ENCODE results near the gene TYK2.

The TYK2 gene

DNA sequence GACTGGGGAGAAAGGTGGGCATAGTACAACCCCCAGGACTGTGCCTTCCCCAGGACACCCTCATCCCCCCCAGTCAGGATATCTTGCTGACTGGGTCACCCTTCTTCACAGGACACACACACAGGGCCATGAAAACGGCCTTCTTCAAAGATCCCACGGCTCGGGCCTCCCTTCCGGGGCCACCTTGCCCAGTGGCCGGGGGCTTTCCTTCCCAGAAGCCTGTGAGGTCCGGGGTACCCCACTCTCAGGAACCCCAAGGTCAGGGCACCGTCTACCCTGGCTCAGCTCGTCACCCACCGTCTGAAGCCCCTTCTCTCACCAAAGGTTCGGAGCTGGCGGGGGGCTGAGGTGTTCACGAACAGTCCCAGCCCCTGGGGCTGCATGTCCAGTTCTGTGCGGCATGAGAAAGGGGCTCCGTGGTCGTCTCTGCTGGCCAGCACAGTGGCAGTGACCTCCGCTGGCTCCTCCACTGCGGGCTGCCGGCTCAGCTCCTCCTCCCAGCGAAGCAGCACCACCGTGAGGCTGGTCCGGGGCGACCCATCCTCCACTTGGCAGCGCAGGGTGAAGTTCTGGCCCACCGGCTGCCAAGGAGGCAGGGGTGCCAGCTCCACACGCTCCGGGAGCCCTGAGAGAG lies 44.9 kb downstream of the TYK2 start:
- TF ChIP-seq, protein P1, sequence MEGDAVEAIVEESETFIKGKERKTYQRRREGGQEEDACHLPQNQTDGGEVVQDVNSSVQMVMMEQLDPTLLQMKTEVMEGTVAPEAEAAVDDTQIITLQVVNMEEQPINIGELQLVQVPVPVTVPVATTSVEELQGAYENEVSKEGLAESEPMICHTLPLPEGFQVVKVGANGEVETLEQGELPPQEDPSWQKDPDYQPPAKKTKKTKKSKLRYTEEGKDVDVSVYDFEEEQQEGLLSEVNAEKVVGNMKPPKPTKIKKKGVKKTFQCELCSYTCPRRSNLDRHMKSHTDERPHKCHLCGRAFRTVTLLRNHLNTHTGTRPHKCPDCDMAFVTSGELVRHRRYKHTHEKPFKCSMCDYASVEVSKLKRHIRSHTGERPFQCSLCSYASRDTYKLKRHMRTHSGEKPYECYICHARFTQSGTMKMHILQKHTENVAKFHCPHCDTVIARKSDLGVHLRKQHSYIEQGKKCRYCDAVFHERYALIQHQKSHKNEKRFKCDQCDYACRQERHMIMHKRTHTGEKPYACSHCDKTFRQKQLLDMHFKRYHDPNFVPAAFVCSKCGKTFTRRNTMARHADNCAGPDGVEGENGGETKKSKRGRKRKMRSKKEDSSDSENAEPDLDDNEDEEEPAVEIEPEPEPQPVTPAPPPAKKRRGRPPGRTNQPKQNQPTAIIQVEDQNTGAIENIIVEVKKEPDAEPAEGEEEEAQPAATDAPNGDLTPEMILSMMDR (IDR thresholded peaks at IDR 0.05) = no peak
- H3K4me3 Mint-ChIP-seq = peak overlapping the region; percentile 97
- no peaks in the 10 kb centered on the region for H3K36me3 Mint-ChIP-seq (ENCODE audit: low read depth)
- H3K9me3 Mint-ChIP-seq = no peaks in the 10 kb centered on the region
- peak; percentile 28 for DNase-seq
- no peak overlapping the region for H3K27ac Mint-ChIP-seq
- H3K27me3 Mint-ChIP-seq (ENCODE audit: low read depth, poor library complexity) = peaks cover 17% of the 10 kb centered on the region
- H3K4me1 Mint-ChIP-seq = peaks cover 32% of the 10 kb centered on the region

DNA sequence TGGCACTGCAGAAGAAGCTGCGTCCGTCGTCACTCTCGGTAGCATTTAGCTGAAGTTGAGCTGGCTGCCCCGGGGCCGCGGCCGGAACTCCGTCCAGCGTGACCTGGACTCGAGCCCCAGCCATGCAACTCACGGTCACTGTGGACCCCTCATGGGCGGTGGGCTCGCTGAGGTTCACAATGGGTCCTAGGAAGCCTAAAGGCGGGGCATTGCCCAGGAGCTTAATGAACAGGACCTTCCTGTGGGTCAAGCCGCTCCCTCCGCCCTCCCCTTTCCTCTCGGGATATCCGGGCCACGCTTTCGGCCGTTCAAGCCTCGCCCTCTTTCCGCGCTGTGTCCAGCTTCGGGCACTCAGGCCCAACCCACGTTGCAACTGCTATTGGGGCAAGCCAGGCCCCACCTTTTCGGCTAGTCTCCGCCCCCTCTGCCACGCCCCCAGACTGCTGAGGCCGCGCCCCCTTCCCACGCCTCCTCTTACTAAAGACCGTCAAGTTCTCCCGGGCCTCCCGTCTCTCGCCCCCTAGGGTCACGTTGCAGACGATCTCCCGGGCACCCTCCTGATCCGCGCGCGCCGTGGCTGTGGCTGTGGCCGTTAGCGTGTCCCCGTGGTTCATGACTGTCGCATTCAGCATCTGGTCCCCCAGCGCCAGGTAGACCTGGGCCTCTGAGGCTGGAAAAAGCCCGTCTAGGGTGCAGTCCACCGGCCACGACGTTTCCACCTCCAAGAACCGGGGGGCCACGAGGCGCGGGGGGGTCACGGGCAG lies 45.6 kb downstream of the TYK2 start:
- Mint-ChIP-seq H3K4me3 (peak overlapping the region; percentile 97), H3K4me1 (peaks cover 36% of the 10 kb centered on the region), H3K36me3 (ENCODE audit: low read depth) (peaks cover 4% of the 10 kb centered on the region), H3K9me3 (no peaks in the 10 kb centered on the region), H3K27ac (no peak overlapping the region), H3K27me3 (ENCODE audit: low read depth, poor library complexity) (peaks cover 17% of the 10 kb centered on the region)
- TF ChIP-seq, protein P1 (IDR thresholded peaks at IDR 0.05) = no peak
- DNase-seq = peak; percentile 98

DNA sequence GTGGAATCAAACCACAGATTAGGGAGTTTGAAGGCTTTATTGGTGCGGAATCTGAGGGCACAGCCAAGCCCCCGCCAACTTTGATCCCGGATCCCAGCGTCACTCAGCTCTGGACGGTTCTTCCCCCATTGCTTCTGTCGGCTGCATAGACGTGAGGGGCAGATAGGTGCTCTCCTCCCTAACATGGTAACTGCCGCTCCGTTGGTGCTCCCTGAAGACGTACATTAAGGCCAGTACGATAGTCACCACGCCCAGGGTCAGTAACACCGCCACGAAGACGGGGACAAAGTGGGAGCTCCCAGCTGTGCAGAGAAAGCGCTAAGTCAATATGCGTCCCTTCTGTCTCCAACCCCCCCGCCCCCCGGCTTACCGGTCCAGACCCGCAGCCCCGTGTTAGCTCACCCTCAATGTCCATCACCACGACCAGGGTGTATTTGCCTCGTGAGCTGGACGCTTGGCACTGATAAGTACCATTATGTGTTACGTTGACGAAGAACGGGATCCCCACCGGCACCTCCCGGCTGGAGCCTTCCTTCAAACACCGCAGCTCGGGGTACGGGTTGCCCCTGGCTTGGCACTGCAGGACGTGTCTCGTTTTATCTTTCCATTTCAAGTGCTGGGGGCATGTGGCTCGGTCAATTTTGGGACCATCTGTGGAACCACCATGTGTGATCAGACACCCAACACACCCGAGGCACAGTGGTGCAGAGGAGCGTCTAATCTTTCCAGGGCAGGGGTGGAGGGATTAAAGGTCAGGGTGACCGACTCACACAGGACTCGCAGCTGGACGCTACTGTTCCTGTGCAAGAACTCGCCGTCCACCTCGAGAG lies 46.4 kb downstream of the TYK2 start:
- peak overlapping the region; percentile 59 for H3K27ac Mint-ChIP-seq
- peaks cover 36% of the 10 kb centered on the region for H3K4me1 Mint-ChIP-seq
- H3K27me3 Mint-ChIP-seq (ENCODE audit: low read depth, poor library complexity) = peaks cover 13% of the 10 kb centered on the region
- peak; percentile 29 for DNase-seq
- no peaks in the 10 kb centered on the region for H3K9me3 Mint-ChIP-seq
- peak overlapping the region; percentile 97 for H3K4me3 Mint-ChIP-seq
- H3K36me3 Mint-ChIP-seq (ENCODE audit: low read depth) = peaks cover 8% of the 10 kb centered on the region
- TF ChIP-seq, protein P1 (IDR thresholded peaks at IDR 0.05) = no peak

DNA sequence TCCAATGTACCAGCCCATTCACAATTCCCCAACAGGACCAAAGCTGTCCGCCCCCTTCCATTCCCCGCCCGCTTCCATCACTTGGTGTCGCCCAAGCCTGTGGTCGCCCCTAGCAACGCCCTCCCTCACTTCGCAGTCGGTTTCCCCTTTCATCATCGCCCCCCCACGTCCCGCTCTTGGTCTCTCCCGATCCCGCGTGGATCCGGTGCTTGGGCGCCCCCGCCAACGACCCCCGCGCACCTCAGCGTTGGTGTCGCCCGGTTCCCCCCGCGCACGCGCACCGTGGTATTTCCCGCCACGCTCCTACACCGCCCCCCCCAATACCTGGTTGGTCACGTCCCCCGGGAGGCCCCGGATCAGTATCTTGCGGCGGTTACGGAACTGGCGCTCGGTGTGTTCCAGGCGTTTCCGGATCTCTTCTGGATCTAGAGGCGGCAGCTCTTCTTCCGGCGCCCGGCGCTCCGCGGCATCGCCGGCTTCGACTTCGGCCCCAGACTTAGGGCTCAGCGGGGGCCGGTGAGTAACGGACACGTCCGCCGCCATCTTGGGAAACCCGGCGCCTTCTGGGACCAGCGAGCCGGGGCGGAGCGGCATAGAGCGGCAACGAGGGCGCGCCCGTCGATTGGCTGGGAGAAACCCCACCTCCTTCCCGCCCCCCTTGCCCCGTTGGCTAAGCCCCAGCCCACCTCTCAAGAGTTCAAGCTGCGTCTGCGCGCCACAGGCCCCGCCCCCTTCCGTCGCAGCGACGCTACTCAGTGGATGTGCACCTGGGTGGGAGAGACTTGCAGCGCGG lies 47.2 kb downstream of the TYK2 start, which contains the start of gene RAVER1:
TSS of gene RAVER1 (minus strand) at position 565 of the 793 bp plus-strand sequence. CDS start at position 543, 22 bp downstream.
- H3K27me3 Mint-ChIP-seq (ENCODE audit: low read depth, poor library complexity) = peaks cover 6% of the 10 kb centered on the region
- peak within 1 kb of the TSS; percentile 99 for H3K27ac Mint-ChIP-seq
- peaks cover 8% of the 10 kb centered on the region for H3K36me3 Mint-ChIP-seq (ENCODE audit: low read depth)
- H3K4me1 Mint-ChIP-seq = peaks cover 36% of the 10 kb centered on the region
- H3K9me3 Mint-ChIP-seq = no peaks in the 10 kb centered on the region
- DNase-seq = peak; percentile 98
- TF ChIP-seq, protein P1 (IDR thresholded peaks at IDR 0.05) = no peak
- H3K4me3 Mint-ChIP-seq = peak within 1 kb of the TSS; percentile 97

DNA sequence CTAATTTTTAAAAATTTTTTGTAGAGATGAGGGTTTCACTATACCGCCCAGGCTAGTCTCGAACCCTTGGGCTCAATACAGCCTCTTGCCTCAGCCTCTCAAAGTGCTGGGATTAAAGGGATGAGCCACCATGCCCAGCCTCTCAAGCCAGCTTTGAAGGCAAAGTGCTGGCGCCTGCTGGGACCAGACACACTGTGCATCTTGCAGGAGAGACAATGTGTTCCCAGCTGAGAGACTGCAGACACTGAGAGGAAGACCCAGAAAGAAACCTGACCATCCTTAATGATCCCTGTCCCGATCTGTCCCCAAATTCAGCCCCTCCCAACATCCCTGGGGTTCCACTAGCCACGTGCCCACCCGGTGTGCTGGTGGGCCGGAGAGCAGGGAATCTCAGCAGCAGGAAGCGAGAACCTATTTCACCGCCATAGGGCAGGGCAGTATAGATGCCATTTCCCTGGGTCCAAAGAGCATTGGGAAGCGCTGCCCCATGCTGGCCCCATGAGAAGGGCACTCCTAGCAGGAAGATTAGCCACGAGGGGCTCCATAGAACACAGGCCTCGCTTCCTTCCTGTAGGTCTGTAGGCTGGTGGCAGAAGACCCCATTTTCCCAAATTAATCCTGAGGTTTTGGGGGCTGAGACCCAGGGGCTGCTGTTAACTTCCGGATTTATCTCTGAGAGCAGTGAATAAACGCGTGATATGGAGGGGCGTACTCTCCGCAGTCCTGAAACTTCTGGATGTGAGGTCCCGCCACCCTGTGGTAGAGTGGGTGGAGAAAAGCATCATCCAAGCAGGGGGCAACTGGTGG lies 48.0 kb downstream of the TYK2 start:
- TF ChIP-seq, protein P1 (IDR thresholded peaks at IDR 0.05) = no peak
- peaks cover 36% of the 10 kb centered on the region for H3K4me1 Mint-ChIP-seq
- H3K4me3 Mint-ChIP-seq = peak overlapping the region; percentile 97
- H3K27me3 Mint-ChIP-seq (ENCODE audit: low read depth, poor library complexity) = peaks cover 3% of the 10 kb centered on the region
- H3K9me3 Mint-ChIP-seq = no peaks in the 10 kb centered on the region
- no peak for DNase-seq
- peaks cover 14% of the 10 kb centered on the region for H3K36me3 Mint-ChIP-seq (ENCODE audit: low read depth)
- peak overlapping the region; percentile 99 for H3K27ac Mint-ChIP-seq
